Activated T-cell treated with anti-CD3 and anti-CD28 coated beads for 48 hours (primary cell): ENCODE data around the gene MTURN.
"Not testable (repeated sequence)": the region's sequence is repeated elsewhere in the genome, so short reads cannot be mapped to it uniquely, and the experiment has no call there.

Experiments
- DNase-seq: peaks from one replicate; pipeline ENCODE4 v3.0.0-alpha.2; 2020; ENCODE audit warnings: low read depth

MTURN gene

GRCh38 chr7:30181211-30181610 is 46.4 kb downstream of the MTURN start:
- DNase-seq, result no peak

GRCh38 chr7:30181736-30182522 is 47.1 kb downstream of the MTURN start:
- no peak for DNase-seq

- DNase-seq, result no peak
Measured at GRCh38 chr7:30182814-30183213, 48.0 kb downstream of the MTURN start.

- DNase-seq, result no peak
Measured at GRCh38 chr7:30183749-30184369, 49.1 kb downstream of the MTURN start.

GRCh38 chr7:30184791-30185487 is 50.2 kb downstream of the MTURN start:
- DNase-seq, result no peak

GRCh38 chr7:30185496-30185895 is 50.7 kb downstream of the MTURN start:
- DNase-seq, result no peak

GRCh38 chr7:30186725-30187124 is 51.9 kb downstream of the MTURN start:
- DNase-seq, result no peak

- DNase-seq, result no peak
Measured at GRCh38 chr7:30187513-30187912, 52.7 kb downstream of the MTURN start.

GRCh38 chr7:30188381-30188780 is 53.6 kb downstream of the MTURN start:
- DNase-seq, result not testable (repeated sequence)

GRCh38 chr7:30188811-30189210 is 54.0 kb downstream of the MTURN start:
- no peak for DNase-seq

- DNase-seq, result no peak
Measured at GRCh38 chr7:30191809-30192208, 57.0 kb downstream of the MTURN start.

- no peak for DNase-seq
Measured at GRCh38 chr7:30193336-30193943, 58.7 kb downstream of the MTURN start.

- DNase-seq, result no peak
Measured at GRCh38 chr7:30196408-30196807, 61.6 kb downstream of the MTURN start.

- no peak for DNase-seq
Measured at GRCh38 chr7:30197438-30197837, 62.7 kb downstream of the MTURN start.

- no peak for DNase-seq
Measured at GRCh38 chr7:30199271-30199670, 64.5 kb downstream of the MTURN start.

GRCh38 chr7:30200591-30200990 is 65.8 kb downstream of the MTURN start:
- DNase-seq, result no peak

GRCh38 chr7:30201161-30201666 is 66.4 kb downstream of the MTURN start:
- no peak for DNase-seq

GRCh38 chr7:30201921-30202320 is 67.1 kb downstream of the MTURN start:
- no peak for DNase-seq

- no peak for DNase-seq
Measured at GRCh38 chr7:30202671-30203070, 67.9 kb downstream of the MTURN start.

GRCh38 chr7:30206491-30206890 is 71.7 kb downstream of the MTURN start:
- no peak for DNase-seq

GRCh38 chr7:30206942-30207341 is 72.2 kb downstream of the MTURN start:
- DNase-seq, result no peak

GRCh38 chr7:30207376-30207775 is 72.6 kb downstream of the MTURN start:
- DNase-seq, result no peak

- no peak for DNase-seq
Measured at GRCh38 chr7:30209951-30210350, 75.2 kb downstream of the MTURN start.
